GM18502 (cell line): Measurements from ENCODE around the gene ENPEP.

ENCODE experiments used
- ATAC-seq: cut with Tn5 transposase; IDR thresholded peaks from one replicate; pipeline ENCODE4 v1.9.1; 2021; ENCODE audit warnings: mild to moderate bottlenecking; ENCODE audit not compliant: unreplicated experiment, poor library complexity

The ENPEP gene

GRCh38 chr4:110589297-110589696 lies 113.3 kb downstream of the ENPEP start:
- no peak for ATAC-seq

- ATAC-seq = no peak
Observed at GRCh38 chr4:110595583-110595982, 119.6 kb downstream of the ENPEP start.

GRCh38 chr4:110596431-110596830 lies 120.5 kb downstream of the ENPEP start:
- no peak for ATAC-seq

- no peak for ATAC-seq
Observed at GRCh38 chr4:110597582-110597981, 121.6 kb downstream of the ENPEP start.

GRCh38 chr4:110602061-110602460 lies 126.1 kb downstream of the ENPEP start:
- ATAC-seq = no peak

- ATAC-seq = no peak
Observed at GRCh38 chr4:110605077-110605476, 129.1 kb downstream of the ENPEP start.

GRCh38 chr4:110609044-110609750 lies 133.2 kb downstream of the ENPEP start:
- no peak for ATAC-seq

- no peak for ATAC-seq
Observed at GRCh38 chr4:110610620-110610939, 134.6 kb downstream of the ENPEP start.

- ATAC-seq = peak; percentile 65
Observed at GRCh38 chr4:110610940-110611831, 135.2 kb downstream of the ENPEP start.

- ATAC-seq = no peak
Observed at GRCh38 chr4:110611968-110612447, 136.1 kb downstream of the ENPEP start.

- no peak for ATAC-seq
Observed at GRCh38 chr4:110612631-110613269, 136.8 kb downstream of the ENPEP start.

GRCh38 chr4:110613745-110614144 lies 137.8 kb downstream of the ENPEP start:
- no peak for ATAC-seq

- ATAC-seq = no peak
Observed at GRCh38 chr4:110614173-110614963, 138.4 kb downstream of the ENPEP start.
